22Rv1 (cell line): ENCODE results near the gene GLTP.

Experiments
- H3K27ac ChIP-seq: fragments of 450-650 bp; 2 replicates; pipeline ENCODE4 v1.5.1; 2017
- CTCF ChIP-seq: fragments of 450-650 bp; IDR thresholded peaks from 2 replicates; pipeline ENCODE4 v1.5.1; 2017; ENCODE audit warnings: mild to moderate bottlenecking
- ZFX ChIP-seq: fragments of 450-650 bp; IDR thresholded peaks from 2 replicates; pipeline ENCODE4 v1.6.1; 2017; ENCODE audit warnings: antibody characterized with exemption, borderline replicate concordance

The GLTP gene

DNA sequence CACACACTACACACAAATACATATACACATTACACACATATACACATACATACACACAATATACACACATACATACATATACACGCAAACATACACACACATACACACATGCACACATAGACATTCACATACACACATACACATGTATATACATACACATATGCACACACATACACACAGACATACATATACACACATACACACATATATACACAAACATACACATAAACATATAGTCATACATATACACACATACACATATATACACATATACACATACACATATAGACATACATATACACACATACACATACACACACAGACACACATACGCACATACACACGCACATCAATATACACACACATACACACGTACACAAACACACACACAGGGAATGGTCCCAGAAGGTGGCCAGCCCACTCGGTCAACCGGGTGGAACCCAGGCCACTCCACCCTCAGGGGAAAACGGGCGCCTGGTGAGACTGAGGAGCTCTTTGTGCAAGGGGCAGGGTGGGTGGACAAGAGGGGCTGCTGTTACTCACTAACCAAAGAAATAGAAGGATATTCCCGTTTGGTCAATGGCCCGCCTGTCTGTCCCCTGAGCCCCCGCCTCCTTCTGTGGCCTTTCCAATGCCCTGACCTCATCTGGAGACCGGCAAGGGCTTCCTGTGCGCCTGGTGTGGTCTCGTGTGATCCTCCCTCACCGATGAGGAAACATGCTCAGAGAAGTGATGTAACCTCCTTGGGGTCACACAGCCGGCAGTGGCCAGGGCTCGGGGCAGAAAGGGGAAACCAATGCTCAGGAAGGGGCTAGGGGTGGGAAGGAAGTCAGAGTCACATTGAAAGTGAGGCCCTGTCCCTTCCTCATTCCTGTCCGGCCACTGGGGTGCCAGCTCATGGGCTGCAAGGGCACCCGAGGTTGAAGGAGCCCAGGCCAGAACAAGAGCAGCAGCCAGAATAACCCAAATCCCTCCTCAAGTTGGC lies 52.5 kb downstream of the GLTP start:
- H3K27ac ChIP-seq, result no peak overlapping the region
- TF ChIP-seq ZFX (no peak), CTCF (no peak)

- H3K27ac ChIP-seq, result no peak overlapping the region
- no peak for TF ChIP-seq ZFX
- TF ChIP-seq CTCF, result no peak
Measured at GRCh38 chr12:109827080-109827479, 53.3 kb downstream of the GLTP start.

- TF ChIP-seq CTCF (no peak), ZFX (no peak)
- H3K27ac ChIP-seq, result no peak overlapping the region
Measured at GRCh38 chr12:109824731-109825130, 55.6 kb downstream of the GLTP start.

- TF ChIP-seq ZFX, result no peak
- TF ChIP-seq CTCF, result no peak
- no peak overlapping the region for H3K27ac ChIP-seq
Measured at GRCh38 chr12:109822951-109823411, 57.4 kb downstream of the GLTP start.

DNA sequence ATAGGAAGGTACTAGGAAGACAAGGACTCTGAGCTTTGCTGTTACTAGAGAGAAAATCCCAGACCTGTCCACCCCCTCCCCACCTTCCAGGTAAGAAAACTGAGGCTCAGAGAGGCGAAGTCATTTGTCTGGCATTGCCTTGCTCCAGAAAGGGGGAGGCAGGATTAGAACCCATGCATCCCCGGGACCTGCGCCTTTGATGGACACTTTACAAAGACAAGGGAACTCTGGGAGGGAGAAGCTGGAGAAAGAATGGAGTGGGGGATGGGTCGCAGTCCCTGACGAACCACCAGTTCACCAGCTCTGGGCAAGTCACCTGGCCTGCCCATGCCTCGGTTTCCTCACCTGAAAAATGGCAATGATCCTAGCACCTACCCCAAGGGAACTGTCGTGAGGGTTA lies 57.9 kb downstream of the GLTP start:
- no peak for TF ChIP-seq CTCF
- no peak for TF ChIP-seq ZFX
- no peak overlapping the region for H3K27ac ChIP-seq

- H3K27ac ChIP-seq, result no peak overlapping the region
- no peak for TF ChIP-seq ZFX
- no peak for TF ChIP-seq CTCF
Measured at GRCh38 chr12:109821968-109822367, 58.4 kb downstream of the GLTP start.

DNA sequence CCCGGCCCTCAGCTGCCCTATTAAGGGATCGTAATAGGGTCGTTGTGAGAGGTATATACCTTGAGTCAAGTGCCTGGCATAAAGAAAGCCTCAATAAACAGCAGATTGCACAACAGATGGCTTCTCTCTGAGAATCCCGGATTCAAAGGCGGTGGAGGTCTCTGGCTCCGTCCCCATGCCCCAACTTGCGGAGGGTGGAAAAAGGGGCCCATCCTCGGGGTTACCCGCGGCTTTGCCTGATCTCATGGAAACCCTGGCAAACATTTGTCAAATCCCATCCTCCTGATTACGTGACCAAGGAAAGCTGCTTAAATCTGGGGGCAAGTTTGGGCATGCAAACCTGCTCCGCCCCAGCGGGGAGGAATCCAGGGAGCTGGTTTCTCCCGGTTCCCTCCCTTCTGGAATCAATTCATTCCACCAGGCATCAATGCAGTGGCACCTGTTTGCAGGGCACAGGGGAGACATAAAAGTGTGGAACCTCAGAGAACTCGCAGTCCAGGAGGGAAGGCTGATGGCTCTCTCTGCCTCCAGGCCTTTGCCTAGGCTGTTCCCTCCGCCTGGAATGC lies 59.4 kb downstream of the GLTP start:
- H3K27ac ChIP-seq, result no peak overlapping the region
- TF ChIP-seq ZFX, result no peak
- TF ChIP-seq CTCF, result no peak
